Umbilical cord (tissue), 2 donors: ENCODE data around the gene CYGB. TPM values are rescaled to one million over a fixed set of nuclear protein-coding genes. Genes with fewer than 3 reads are reported as not detected.
"Not testable (repeated sequence)": the region's sequence is repeated elsewhere in the genome, so short reads cannot be mapped to it uniquely, and the experiment has no call there.

Experiments used
- DNase-seq: peaks from one replicate; pipeline ENCODE4 v3.0.0-alpha.2; 2015; ENCODE audit warnings: low spot score
- total RNA-seq: library from RNA; depleted of rRNA; stranded (reverse); fragments of >200 nt; gene quantifications from one replicate; pipeline ENCODE4 v1.2.3, GENCODE V29; 2014; ENCODE audit warnings: low replicate concordance; ENCODE audit not compliant: insufficient read depth

The CYGB gene
- total RNA-seq, 1 donor from 2014 or later: 0.24 TPM

DNA sequence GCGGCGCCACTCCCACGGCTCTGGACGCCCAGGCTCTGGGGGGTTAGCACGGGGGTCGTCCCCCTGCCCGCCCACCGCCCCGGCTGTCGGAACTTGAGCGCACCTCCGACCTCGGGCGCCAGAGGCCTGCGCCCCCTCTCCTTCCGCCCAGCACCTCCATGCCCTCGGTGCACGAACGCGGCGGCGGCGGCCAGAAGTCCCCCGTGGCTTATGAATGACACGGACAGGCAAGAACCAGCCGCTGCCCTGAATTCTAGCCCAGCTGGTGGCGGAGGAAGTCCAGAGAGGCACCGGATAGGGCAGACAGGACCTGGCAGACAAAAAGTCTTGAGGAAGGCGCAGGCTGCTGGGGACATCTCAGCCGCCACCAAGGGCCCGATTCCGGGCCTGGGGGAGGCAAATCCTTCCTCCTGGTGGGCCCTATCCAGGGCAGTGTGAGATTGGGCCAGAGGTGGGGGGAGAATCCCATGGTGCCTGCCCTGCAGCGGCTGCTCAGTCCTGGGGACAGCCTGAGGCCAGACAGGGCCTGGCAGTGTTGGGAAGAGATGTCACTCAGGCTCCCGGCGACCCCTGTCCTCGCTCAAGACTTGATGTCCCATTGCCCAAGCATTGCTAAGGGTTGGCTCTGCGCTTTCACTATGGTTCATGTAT lies 897 bp upstream of the CYGB start:
- DNase-seq: no peak

GRCh38 chr17:76537288-76537577 lies 276 bp downstream of the CYGB start:
- no peak for DNase-seq

GRCh38 chr17:76536511-76537287 lies 810 bp downstream of the CYGB start:
- DNase-seq: no peak

- DNase-seq: no peak
Observed at GRCh38 chr17:76535788-76536510, 1.6 kb downstream of the CYGB start.

DNA sequence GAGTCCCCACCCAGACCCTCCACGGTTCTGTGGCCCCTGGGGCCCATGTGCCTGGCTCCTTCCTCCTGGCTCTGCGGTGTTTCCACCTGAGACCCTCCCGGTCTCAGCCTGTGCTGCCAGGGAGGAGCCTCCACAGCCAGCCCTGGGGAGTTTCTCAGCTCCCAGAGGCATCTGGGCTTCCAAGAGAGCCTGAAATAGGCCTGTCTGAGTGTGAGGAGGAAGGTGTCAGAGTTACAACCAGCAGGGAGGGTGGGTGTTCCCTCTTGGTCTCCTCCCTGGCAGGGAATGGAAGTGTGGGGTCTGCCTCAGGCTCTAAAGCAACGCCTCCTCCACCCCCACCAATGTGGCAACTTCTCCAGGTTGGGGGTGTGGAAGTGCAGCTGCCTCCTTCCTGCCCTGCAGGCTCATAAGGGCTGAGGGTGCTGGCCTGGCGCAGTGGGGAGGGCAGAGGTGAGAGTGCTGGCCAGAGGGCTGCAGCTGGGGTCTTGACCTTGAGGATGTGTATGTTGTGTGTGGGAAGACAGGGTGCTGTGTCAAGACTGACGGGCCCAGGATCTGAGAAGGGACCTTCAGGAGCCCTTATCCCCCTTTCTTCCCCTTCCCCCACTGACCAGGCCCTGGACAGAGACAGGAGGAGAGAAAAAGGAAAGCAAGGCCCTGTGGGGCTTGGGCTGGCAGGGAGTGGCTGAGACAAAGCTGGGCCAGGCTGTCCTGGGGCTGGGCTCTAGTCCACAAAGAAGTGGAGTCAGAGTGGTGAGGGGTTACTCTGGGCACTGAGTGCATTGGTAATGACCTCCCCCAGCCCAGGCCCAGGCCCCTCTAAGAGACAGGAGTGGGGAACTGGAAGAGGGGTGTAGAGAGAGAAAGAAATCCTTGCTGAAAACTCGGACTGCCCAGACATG lies 2.4 kb downstream of the CYGB start:
- DNase-seq: no peak

DNA sequence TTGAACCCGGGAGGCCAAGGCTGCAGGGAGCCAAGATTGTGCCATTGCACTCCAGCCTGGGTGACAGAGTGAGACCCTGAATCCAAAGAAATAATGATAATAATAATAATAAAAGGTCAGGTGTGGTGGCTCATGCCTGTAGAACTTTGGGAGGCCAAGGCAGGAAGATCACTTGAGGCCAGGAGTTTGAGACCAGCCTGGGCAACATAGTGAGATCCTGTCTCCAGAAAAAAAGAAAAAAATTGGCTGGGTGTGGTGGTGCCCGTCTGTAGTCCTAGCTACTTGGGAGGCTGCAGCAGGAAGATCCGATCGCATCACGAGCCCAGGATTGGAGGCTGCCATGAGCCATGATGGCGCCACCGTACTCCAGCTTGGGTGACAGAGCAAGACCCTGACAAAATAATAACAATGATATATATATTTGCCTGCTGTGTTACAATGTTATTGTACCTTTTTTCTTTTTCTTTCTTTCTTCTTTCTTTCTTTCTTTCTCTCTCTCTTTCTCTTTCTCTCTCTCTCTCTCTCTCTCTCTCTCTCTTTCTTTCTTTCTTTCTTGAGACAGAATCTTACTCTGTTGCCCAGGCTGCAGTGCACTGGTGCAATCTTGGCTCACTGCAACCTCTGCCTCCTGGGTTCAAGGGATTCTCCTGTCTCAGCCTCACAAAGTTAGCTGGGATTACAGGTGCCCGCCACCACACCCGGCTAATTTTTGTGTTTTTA lies 3.7 kb downstream of the CYGB start:
- DNase-seq: not testable (repeated sequence)

DNA sequence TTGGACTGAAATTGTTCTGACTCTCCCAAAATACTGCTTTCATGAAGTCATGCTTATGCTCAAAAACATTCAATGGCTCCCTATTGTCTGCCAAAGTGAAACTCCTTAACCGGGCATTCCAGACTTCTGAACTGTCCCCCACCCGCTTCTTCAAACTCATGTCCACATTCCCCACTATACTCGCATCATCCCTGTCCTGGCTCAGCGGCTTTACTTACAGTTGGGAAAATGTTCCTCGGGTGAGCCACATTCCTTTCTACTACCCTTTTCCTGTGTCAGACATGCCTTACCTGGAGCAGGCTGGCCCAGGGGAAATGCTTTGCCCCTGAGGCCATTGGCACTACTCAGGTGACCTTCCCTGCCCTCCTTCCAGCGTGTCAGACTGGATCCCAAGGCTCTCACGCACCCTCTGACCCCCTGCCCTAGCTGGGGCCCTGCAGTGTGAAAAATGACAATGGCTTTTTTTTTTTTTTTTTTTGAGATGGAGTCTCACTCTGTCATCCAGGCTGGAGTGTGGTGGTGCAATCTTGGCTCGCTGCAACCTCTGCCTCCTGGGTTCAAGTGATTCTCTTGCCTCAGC lies 5.3 kb downstream of the CYGB start:
- DNase-seq: no peak

- DNase-seq: no peak
Observed at GRCh38 chr17:76531486-76532038, 5.9 kb downstream of the CYGB start.

GRCh38 chr17:76530811-76531485 lies 6.6 kb downstream of the CYGB start:
- no peak for DNase-seq

GRCh38 chr17:76530095-76530723 lies 7.3 kb downstream of the CYGB start:
- DNase-seq: peak; percentile 51

- DNase-seq: peak; percentile 89
Observed at GRCh38 chr17:76529224-76530094, 8.1 kb downstream of the CYGB start.

DNA sequence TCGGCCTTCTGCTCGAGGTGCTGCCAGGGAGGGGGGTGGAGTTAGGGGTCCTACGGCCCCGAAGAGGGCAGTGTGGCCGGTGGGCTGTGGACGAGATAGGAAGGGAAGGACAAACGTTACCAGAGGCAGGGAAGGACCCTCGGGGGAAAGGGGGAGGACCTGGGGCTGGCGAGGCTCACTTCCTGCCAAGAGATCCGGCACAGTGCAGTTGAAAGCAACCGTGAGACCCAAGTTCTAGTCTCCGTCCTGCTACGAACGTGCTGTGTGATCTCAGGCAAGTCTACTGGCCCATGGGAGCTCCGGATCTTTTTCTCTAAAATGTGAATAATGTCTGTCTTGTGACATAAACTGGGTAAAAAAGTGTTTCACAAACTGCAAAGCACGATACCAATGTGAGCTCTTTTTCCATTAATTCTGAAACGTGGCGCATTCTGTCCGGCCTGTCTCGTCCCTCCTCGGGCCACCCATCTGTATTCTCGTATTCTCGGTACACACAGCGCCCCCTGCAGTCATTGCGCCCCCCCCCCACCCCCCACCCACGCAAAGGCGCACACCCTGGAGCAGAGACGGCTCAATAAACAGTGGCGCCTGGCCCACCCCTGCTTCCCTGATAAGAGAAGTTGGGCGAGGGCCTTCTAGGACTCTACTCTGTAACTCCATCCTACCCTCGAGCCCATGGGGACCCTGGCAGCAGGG lies 8.8 kb downstream of the CYGB start:
- no peak for DNase-seq

DNA sequence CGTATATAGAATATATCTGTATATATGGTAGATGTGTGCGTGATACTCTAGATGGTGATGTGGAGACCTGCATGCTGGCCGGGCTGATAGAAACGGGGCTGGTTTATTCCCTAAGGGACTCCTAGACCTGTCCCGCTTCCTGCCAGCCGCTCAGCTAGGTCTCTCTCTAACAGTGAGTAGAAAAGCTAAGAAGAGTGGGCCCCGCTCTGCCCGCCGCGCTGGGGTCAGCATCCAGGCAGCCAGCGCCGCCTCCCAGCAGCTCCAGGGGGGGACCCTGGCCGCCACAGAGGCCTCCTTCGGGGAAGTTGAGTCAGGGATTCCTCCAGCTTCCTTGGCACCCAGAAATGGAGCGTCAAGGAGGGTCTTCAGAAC lies 9.4 kb downstream of the CYGB start:
- no peak for DNase-seq

DNA sequence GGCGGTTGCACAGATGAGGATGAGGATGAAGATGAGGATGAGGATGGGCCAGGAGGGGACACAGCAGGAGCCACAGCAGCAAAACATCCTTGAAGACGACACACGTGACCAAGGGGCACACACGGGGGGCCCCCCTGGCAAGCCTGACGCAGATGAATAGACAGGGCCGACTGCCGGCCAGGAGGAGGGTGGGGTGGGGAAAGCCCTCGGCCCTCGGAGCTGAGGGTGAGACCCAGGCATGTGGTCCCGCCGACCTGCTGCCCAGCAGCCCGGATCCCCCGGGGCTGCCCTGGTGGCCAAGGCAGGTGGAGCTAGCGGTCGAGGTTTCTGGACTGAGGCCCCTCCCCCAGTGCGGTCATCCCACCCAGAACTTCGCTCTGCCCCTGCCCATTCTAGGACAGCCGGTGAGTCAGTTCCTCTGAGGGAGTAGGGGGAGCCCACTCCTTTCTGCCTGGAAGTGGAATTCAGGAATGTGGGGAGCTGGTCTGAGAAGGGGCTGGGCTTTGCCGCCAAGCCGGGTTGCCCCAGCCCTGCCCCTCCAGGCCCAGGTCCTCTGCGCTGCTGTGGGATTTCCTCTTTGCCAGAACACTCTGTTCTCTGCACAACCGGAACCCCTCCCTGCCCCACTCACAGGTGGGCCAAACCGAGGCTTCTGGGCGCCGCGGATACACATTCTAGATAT lies 9.9 kb downstream of the CYGB start:
- peak; percentile 71 for DNase-seq

- not testable (repeated sequence) for DNase-seq
Observed at GRCh38 chr17:76527016-76527415, 10.5 kb downstream of the CYGB start.

DNA sequence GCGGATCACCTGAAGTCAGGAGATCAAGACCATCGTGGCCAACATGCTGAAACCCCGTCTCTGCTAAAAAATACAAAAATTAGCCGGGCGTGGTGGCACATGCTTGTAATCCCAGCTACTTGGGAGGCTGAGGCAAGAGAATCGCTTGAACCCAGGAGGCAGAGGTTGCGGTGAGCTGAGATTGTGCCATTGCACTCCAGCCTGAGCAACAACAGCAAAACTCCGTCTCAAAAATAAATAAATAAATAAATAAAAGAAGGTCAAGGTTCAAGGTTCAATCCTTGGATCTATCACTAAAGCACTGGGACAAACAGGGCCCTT lies 12.0 kb downstream of the CYGB start:
- not testable (repeated sequence) for DNase-seq
